SHP77 (cell line): Measurements from ENCODE around the gene SNUPN.
"Not testable (repeated sequence)": the region's sequence is repeated elsewhere in the genome, so short reads cannot be mapped to it uniquely, and the experiment has no call there.

ENCODE experiments used
- DNase-seq, 2 experiments: peaks; one replicate each; lab custom pipeline; 2025; lab: John Stamatoyannopoulos, UW

Gene SNUPN

DNA sequence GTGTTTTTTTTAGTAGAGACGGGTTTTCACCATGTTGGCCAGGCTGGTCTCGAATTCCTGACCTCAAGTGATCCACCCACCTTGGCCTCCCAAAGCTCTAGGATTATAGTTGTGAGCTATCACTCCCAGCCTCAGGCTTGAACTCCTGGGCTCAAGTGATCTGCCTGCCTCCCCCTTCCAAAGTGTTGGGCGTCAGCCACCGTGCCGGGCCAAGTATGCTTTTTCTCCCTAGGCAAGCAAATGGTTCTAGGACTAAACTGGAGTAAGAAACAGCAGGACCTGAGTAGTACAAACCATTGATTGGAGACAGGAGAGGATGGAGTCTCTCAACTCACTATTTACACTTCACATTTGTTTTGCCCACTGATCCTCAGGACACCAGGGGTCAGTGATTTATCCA is 41.8 kb downstream of the SNUPN start:
- no peak for DNase-seq

DNA sequence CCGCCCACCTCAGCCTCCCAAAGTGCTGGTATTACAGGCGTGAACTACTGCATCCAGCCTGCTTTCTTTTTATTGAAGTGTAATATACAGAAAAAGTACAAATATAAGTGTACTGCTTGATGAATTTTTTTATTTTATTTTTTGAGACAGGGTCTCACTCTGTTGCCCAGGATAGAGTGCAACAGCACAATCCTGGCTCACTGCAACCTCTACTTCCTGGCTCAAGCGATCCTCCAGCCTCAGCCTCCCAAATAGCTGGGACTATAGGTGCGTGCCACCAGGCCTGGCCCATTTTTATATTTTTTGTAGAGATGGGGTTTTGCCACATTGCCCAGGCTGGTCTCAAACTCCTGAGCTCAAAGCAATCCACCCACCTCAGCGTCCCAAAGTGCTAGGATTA is 42.6 kb downstream of the SNUPN start:
- not testable (repeated sequence) for DNase-seq

DNA sequence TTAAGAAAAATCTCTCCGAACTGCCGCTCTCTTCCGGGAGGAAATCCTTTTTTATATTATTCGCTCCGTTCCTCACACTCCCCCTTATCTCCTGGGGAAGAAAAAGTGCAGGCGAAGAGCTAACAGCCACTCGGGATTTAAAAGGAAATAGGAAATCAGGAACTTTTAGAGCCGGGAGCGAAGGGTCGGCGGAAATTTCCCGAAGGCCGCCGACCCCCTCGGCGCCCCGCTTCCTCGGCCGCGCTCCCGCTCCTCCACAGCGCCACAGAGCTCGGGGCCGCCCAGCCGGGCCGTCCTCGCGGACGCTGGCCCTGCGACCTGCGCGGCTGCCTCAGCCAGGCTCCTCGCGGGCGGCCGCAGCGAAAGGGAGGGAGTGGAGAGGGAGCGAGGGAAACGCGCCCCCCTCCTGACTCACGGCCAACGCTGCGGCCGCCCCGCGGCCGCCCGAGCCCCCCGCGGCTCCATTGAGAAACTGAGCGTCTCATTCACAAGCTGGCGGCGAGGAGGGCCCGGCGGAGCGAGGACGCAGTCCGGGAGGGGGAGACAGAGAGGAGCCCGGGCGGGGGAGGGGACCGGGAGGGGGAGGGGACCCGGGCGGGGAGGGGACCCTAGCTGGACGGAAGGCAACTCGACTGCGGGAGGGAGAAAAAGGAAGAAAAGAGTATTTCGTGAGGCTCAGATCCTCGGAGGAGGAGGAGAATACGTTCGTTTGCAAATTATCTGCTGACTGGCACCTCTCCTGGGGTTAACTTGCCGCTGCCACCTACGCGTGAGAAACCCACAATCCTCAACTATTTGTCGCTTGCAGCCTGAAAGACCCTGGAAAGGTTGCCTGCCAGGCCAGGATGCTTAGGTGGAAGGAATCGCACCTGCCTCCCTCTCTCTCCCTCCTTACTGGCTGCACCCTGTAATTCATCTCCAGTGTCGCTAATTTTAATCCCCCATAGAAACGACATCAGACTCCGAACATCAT is 46.3 kb downstream of the SNUPN start, which contains the start of gene PTPN9:
PTPN9 (minus strand) TSS at position 368 of the 973 bp plus-strand sequence. CDS start 539 bp downstream, outside the sequence.
- peak; percentile 67 to 72 for DNase-seq

DNA sequence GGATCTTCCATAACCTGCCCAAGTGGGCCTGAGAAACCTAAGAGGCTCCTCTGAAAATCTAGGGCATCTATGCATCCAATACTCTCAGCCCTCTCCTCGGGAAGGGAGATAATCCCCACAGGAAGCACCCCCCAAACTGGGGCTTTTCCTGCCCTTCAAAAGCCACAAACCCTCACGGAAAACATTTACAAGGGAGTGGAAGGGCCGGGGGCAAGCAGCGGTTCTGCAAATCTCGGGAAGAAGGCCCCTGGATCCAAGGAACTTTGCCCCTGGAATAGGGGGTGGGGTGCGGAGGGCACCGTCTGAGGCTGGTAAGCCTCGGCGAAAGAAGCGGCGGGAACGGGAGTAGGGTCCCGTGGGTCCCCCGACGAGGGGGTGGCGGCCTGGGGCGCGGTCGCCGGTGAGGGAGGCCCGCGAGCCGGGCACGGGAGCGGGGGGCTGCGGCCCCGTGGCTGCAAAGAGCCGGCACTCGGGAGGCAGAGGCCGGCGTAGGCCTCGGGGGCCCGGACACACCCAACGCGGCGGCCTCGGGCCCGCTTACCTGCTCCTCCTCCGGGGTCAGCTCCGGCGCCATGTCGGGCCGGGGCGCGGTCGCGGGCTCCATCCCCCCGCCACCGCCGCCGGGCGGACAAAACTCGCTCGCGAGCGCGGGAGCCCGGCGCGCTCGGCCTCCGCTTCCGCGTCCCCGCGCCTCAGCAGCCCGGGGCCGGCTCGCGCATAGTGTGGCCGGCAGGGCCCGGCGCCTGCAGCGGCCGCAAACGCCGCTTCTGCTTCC is 47.2 kb downstream of the SNUPN start:
- DNase-seq: no peak

DNA sequence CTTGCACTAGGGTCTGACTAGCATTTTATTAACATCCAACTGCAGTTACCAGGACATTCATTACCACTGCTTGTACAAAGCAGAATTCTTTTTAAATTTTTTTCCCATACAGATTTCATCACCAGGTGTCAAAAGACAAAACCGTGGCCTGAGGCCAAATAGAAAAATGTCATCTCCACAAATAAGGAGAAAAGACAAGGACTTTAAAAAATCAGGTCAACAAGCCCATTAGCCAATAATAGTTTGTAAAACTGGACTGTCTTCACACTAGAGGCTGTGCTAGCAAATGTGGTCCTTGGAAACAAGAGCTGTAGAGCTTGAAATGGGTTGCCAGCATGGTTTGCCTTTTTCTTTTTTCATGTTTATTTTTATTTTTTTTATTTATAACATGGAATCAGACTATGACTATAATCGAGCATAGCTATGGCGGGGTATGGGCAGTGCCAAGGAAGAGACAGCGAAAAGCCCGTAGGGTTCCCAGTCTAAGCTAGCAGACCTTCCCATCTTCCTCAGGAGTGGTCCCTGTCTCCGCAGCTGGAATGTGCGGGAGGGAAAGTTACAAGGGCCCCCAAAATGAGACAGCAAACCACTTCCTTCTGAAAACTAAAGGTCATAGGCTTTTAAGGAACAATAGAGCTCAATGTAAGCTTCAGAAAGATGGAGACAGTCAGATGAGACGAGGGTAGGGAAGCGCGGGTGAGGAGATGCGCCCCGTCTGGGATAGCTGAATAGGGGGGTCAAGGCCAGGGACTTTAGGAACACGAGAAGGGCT is 47.9 kb downstream of the SNUPN start:
- no peak for DNase-seq

DNA sequence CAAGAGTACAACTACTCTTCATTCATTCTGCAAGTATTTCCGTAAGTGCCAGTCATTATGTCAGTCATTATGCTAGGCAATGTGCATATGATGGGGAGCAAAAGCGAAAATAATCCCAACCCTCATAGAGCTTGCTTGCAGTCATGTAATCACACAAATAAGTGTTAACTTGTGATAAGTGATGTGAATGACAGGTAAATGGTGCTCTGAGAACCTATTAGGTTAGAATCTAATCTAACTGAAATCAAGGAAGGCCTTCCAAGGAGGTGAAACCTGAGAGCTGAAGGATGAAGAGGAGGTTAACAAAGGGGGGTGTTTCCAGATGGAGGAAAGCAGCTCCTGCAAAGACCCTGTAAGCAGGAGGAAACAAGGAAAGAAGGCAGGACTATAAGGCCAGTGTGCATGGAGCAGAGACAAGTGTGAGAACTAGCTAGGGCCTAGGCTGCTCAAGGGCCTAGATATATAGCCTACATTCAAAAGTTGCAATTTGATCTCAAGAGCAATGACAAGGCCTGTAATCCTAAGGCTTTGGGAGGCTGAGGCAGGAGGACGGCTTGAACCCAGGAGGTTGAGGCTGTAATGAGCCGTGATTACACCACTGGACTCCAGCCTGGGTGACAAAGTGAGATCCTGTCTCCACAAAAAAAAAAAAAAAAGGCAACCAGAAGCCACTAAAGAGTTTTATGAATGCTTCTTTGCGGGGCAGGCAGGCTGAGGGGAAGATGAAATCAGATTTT is 51.7 kb downstream of the SNUPN start:
- no peak for DNase-seq

DNA sequence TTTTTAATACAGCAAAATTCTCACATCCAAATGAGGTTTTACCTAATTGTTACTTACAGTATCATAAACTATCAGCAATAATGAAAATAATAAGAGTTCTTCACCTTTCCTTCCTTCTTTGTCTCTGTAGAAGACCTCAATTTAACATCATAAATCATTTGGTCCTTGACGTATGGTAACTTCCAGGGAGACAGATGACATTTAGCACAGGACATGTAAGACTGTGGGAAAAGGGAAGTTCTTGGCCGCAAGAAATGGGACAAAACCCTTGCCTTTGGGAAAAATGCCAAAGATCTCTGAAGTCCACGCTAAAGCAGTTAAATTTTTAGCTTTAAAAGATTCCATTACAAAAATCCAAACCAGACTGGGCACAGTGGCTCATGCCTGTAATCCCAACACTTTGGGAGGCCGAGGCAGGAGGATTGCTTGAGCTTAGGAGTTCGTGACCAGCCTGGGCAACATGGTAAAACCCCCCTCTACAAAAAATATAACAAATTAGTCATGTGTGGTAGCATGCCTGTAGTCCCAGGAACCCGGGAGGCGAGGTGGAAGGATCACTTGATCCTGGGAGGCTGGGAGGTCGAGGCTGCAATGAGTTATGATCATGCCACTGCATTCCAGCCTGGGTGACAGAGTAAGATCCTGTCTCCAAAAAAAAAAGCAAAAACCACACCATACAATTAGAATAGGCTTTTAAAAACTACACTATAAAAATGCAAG is 55.2 kb downstream of the SNUPN start:
- no peak for DNase-seq

DNA sequence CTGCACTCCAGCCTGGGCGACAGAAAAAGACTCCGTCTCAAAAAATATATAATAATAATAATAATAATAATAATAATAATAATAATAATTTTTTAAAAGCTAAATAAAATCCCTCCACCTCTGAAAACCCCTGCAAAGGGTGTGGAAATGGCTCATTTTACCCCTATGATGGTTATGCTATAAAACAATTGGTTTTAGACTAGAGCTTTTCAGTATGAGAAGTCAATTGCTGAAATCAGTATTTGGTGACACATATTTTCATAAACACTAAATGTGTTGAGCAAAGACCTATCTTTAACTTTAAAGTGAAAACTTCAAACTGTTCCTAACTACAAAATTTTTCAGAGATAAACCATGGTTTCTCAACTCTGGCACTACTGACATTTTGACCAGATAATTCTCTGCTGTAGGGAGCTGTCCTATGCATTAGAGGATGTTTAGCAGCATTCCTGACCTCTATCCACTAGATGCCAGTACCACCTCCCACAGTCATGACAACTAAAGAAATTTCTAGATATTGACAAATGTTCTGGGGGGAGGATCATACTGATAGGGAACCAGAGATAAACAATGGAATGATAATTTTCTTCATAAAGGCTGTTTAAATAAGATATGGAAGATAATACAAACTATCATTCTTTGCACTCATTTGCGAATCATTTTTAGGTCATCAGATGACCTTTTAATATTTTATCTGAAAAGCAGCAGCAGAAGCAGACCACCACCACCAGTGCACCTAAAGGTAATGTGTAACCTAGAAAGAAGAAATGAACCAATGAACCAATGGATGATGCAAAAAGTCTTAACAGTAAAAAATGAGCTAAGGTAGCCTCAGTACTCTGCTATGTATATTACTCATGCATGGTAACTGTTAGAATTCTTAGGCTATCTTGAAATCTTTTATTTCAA is 60.2 kb downstream of the SNUPN start:
- DNase-seq: no peak

DNA sequence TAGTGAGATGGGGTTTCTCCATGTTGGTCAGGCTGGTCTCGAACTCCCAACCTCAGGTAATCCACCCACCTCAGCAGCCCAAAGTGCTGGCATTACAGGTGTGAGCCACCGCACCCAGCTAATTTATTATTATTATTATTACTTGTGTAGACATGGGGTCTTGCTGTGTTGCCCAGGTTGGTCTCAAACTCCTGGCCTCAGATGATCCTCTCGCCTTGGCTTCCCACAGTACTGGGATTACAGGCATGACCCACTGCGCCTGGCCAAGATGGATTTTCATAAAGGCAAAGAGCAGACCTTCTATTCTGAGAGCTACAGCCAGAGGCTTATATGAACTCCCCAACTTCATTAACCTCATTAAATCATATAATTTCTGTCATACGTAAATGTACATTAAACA is 63.6 kb downstream of the SNUPN start:
- DNase-seq: no peak

DNA sequence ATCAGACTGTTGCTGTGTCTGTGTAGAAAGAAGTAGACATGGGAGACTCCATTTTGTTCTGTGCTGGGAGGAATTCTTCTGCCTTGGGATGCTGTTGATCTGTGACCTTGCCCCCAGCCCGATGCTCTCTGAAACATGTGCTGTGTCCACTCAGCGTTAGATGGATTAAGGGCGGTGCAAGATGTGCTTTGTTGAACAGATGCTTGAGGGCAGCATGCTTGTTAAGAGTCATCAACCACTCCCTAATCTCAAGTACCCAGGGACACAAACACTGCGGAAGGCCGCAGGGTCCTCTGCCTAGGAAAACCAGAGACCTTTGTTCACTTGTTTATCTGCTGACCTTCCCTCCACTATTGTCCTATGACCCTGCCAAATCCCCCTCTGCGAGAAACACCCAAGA is 66.2 kb downstream of the SNUPN start:
- DNase-seq: not testable (repeated sequence)

DNA sequence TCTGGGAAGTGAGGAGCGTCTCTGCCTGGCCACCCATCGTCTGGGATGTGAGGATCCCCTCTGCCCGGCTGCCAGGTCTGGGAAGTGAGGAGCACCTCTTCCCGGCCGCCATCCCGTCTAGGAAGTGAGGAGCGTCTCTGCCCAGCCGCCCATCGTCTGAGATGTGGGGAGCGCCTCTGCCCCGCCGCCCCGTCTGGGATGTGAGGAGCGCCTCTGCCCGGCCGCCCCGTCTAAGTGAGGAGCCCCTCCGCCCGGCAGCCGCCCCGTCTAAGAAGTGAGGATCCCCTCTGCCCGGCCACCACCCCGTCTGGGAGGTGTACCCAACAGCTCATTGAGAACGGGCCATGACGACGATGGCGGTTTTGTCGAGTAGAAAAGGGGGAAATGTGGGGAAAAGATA is 66.6 kb downstream of the SNUPN start:
- not testable (repeated sequence) for DNase-seq

DNA sequence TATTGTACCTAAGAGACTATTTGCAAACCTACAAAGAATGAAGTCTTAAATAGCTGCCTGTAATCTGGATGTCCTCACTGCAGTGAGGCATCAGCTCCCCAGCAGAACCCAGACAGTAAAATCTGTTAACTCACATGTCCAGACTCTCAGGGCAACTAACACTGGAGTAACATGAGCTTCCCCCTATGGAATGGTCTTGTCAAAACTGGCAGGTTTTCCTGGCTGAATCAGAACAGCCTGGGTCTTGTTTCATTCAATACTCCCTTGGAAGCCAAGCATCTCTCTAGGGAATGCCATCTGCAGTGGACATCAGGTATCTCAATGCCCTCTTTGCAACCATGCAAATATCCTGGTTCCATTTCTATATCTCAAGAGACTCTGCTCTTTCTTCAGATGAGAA is 70.8 kb downstream of the SNUPN start:
- DNase-seq: no peak

DNA sequence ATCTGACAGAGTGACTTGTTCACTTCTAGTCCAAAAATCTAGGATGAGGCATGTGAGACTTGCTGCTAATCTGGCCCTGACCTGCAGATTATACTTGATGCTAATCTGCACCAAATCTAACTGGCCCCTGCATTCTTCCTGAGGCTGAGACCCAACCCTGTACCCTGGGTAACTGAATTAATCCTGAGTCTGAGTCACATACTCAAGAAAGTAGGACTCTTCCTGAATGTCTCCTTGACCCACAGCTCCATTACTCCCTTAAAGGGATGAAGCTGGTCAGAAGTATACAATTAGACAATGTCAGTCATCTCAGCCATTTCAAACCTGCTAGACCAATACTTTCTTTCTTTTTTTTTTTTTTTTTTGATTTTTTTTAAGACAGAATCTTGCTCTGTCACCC is 71.9 kb downstream of the SNUPN start:
- DNase-seq: no peak

DNA sequence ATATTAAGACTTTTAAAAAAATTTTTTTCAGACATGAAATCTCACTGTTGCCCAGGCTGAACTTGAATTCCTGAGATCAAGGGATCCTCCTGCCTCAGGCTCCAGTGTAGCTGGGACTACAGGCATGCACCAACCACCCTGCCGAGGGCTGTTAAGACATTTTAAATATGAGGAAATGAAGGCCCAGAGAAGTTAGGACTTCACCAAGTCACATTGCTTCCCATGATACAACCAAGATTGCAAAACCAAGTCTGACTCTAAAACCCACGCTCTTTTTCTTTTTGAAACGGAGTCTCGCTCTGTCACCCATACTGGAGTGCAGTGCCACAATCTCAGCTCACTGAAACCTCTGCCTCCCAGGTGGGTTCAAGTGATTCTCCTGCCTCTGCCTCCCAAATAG is 74.4 kb downstream of the SNUPN start:
- no peak for DNase-seq
